ENCODE data around the gene TMEM107.

TMEM107 gene

DNA sequence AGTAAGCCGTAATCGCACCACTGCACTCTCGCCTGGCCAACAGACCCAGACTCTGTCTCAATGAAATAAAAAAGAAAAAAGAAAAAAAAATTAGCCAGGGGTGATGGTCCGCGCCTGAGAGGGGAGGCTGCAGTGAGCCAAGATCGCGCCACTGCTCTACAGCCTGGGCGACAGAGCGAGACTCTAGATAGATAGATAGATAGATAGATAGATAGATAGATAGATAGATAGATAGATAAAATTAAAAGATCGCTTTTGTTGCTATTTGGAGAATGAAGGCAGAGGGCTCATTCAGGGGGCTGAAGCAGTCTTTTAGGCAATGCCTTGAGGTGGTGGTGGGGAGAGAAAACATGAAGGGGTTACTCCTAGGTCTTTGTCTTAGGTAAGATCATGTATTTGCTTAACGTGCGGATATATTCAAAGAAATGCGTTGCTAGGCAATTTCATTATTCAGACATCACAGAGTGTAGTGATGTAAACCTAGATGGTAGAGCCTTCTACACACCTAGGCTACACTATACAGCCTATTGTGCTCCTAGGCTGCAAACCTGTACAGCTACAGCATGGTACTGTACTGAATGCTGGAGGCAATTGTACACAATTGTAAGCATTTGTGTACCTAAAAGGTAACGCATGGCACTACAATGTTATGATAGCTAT is 47.9 kb downstream of the TMEM107 start:
- DNase-seq, result no peak

DNA sequence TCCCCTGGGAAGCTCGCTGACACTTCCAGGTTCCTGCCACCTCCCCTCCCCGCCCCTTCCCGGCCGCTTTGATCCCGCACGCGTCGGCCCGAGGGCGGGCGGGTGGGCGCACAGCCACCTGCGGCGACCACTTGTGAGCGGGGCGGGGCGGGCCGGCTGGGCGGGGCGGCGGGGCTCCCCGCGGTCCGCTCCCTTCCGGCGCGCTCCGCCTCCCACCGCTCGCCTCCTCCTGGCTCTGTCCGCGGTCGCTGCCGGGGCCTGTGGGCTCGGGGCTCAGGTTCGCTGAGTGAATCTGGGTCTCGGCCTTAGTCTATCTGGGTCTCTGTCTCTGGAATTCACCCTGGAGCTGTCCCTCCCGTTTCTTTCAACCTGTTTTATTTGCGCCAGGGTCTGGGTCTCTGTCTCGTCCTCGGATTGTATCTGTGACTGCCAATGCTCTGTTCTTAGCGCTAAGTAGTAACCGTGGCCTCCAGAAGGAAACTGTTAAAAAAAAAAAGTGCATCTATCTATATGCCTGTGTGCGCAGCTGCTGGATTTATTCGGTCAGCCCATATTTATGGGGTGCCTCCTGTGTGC is 49.6 kb downstream of the TMEM107 start:
- DNase-seq, result peak; percentile 35

DNA sequence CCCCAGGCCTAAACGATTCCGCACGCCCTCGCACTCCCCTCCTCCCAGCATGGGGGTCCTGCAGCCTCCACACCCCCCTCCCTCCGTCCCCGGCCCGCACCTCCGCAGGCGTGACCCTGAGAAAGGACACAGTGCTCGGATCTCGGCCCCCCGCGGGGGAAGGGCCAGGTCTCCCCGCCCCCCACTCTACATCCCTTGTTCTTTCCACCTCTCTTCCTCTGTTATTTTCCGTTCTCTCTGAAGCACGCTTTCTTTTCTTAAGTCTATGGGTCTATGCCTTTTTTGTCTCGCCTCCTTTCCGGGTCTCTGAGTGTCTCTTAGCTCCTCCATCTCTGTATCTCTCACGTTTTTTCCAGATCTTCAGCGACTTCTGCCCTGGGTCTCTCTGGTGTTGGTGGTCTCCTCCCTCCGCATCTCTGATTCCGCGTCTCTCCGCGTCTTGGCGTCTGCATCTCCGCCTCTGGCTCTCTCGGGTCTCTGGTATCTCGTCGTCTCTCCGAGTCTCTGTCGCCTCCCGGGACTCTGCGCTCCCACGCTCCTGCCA is 50.2 kb downstream of the TMEM107 start:
- no peak for DNase-seq

DNA sequence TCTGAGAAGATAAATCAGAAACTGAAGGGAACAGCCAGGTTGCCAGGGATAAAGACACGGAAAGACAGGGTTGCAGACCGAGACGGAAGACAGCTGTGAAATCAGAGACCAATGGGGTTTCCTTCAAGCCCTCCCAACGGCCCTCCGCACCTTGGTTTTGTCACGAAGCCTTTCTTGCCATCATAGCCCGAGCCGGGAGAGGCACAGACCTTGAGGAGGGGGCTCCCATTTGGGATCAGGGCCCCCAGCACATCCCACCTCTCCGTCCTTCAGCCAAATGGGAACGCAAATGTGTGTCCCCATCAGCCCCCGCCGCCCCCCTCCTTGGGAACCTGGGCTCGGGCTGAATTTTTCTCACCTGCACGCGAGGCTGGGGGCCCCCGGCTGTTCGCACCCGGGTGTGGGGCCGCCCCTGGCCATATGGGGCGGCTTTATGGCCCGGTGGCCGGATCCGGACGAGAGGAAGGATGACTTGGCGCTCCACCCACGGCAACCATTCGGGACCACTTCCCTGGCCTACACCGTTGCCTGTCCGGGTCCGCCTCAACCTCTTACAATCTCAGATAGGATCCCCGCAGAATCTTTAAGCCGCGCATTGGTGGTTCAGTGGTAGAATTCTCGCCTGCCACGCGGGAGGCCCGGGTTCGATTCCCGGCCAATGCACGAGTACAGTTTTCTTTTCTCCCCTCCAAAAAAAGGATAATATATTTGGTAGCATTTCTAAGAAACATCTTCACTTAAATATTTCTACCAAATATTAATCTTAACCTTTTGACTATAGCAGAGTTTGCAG is 50.8 kb downstream of the TMEM107 start:
- DNase-seq, result peak; percentile 33

DNA sequence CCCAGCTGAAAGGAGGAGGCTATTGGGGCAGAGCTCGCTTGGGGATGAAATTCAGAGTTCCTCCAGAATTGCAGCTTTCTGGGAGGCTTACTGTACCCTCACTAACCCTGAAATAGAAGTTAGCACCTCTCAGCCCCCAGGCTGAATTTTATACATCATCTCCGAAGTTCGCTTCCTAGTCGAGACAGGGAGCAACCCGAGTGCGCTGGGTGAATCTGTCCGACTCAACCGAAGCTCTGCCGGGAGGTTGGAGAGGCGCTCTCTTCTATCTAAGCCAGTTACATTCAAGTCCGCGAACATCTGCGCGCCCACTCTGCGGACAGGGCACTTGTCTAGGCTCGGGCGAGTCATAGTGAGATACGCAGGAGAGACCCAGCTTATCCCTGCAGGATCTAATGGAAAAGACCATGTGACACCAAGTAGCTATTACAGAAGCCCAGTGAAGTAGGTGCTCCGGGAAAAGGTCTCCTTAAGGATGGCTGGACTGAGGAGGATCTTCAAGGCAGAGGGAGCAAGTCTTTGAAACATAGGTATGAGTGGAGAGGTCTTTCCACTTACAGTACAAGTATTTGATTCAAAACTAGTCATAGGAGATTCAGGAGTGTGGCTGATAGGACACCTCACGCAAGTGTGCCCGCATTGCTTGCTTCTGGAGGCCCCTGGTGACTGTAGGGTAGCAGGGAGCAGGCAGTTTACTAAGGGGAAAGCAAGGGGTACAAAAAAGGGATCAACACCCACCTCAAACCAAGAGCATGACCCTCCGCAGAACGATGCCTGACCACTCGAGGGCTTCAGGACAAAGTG is 51.6 kb downstream of the TMEM107 start:
- DNase-seq, result no peak

DNA sequence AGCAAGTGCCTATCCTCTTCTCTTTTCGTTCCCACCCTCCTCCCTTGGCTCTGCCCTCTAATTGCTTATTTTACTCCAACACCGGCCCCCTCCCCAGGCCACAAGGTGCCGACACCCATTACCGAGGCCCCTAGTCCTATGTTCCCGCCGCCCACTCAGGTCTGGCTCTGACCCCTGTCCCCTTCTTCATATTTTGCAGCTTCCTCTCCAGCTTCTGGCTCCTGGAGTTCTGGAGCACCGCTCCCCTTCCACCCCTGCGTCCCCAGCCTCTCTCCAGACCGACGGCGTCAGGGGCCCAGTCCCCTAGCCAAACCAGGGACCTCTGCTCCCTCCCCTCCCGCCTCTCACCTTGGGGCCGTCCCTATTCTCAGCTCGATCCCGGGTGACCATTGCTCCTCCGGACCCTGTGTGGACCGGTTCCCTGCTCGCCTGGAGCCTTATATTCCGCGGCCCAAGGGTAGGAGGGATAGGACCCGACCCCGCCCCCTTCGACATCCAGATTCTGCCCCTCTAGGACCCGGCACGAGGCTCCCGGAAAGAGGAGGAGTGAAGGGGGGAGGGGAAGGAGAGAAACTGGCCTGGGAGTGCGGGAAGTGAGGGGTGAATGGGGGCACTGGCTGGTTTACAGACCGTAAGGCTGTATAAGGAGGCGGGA is 52.4 kb downstream of the TMEM107 start, which contains the start of gene HES7:
Gene HES7, minus strand, starts transcription at position 412 of the 655 bp plus-strand sequence. Its CDS starts 22 bp downstream, at position 390.
- DNase-seq, result no peak

DNA sequence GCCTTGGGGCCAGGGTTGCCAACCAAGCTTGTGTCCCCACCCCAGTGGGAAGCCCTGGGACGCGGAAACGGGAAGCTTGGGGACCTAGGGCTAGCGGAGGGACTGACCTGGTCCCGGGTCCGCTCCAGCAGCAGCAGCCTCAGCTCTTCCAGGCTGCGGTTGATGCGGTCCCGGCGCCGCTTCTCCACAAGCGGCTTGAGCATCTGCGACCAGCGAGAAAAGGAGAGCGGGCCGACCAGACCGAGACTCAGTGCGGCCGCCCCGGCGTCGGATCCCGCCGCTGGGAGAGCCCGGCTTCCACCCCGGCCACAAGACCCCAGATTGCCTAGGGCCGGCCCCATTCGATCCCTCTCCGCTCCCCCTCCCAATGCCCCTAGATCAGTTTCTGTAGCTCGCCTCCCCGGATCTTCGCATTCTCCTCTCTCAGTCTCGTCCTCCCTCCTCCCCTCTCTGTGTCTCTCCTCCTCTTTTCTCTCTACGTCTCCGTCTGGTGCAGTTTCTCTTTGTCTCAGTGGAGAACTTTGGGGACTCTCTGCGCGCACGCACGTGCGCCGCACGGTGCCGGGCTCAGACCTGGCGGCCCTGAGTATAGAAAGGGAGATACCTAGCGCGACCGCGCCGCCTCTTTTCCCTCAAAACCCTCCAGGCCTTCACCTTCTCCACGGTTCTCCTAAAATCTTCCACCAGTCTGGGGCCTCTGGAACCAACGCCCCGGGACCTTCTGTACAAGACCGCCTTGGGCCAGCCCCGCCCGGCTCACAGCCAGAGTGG is 53.1 kb downstream of the TMEM107 start:
- no peak for DNase-seq
